ENCODE measurements around the gene MED7. TPM values are rescaled to one million over a fixed set of nuclear protein-coding genes. Genes with fewer than 3 reads are reported as not detected.

Gene MED7
- 6.1 and 6.7 TPM in 2 replicates for total RNA-seq

GRCh38 chr5:157142317-157143126, at the start of gene MED7:
Gene MED7, minus strand, starts transcription at chr5:157142865. Its CDS starts 3,434 bp downstream, at chr5:157139431.

GRCh38 chr5:157180374-157181264, 38.0 kb upstream of the MED7 start, which contains the start of gene ITK:
Gene ITK, plus strand, starts transcription at chr5:157180840. Its CDS starts 138 bp downstream, at chr5:157180978.

GRCh38 chr5:157166214-157167213, 23.8 kb upstream of the MED7 start, which contains the start of gene GARIN3:
Gene GARIN3, minus strand, starts transcription at chr5:157166264. Its CDS starts 96 bp downstream, at chr5:157166168.

GRCh38 chr5:157108976-157109375, 33.7 kb downstream of the MED7 start, which contains the start of gene HAVCR2:
Gene HAVCR2, minus strand, starts transcription at chr5:157109044. Its CDS starts 61 bp downstream, at chr5:157108983.

Other genes with a start within 250 kb of the MED7 start
- not detected in 2 replicates for gene TIMD4, start 179.6 kb downstream of the MED7 start, total RNA-seq
- gene HAVCR1, start 83.7 kb downstream of the MED7 start, total RNA-seq: not detected in 2 replicates
- gene HAVCR2, start 33.8 kb downstream of the MED7 start, total RNA-seq: 0.19 TPM in 1 of 2 replicates, not detected in the other
- gene GARIN3, start 23.4 kb upstream of the MED7 start, total RNA-seq: not detected in 2 replicates
- not detected in 2 replicates for gene ITK, start 38.0 kb upstream of the MED7 start, total RNA-seq
- gene CYFIP2, start 123.3 kb upstream of the MED7 start, total RNA-seq: 15.5 and 18.8 TPM in 2 replicates